Activated T-helper 9 cell treated with anti-CD3 and anti-CD28 coated beads, Interleukin-2, amount 50 U/mL, for 16 hours (primary cell): Measurements from ENCODE around the gene SREK1IP1.

Experiments
- DNase-seq: peaks from one replicate; pipeline ENCODE4 v3.0.0-alpha.2; 2020; ENCODE audit warnings: low read depth

The SREK1IP1 gene

DNA sequence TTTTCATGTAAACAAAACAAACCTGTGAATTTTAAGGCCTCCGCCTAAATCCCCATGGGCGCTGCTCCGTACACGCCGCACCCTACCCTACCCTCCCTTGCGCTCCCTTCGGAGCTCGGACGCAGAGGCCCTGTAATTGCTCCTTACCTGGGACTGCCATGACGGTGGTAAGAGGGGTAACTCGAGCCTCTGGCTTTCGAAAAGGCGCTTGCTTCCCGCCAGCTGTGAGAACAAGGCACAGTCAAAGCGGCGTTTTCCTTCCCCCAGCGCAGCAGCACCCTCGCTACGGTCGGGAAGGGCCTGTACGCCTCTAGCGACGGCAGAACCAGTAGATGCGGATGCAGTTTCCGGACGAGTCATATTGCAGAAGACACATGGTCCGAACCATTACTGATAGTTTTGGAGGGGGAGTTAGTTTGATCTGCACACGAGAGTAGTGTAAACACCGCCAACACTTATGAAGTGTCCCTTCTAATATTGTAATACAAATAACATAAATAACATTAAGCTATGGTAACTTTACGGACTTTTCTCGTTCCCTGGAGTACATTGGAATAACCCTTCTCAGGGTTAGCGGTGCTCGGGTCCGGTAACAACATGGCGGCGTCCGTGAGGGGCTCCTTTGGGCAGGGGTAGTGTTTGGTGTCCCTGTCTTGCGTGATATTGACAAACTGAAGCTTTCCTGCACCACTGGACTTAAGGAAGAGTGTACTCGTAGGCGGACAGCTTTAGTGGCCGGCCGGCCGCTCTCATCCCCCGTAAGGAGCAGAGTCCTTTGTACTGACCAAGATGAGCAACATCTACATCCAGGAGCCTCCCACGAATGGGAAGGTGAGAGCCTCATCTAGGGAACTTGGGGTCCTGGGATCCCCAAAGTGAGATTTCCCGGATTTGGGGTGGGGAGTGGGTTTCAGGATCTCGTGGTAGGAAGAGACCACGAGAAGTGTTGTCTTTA, at the start of gene SREK1IP1, which contains the start of gene CWC27:
Gene SREK1IP1 (minus strand): TSS at position 334 of the 955 bp plus-strand sequence. CDS start 174 bp downstream, at position 160.
Gene CWC27 (plus strand): TSS at position 573 of the 955 bp plus-strand sequence. CDS start 217 bp downstream, at position 790.
- DNase-seq, result peak; percentile 65

DNA sequence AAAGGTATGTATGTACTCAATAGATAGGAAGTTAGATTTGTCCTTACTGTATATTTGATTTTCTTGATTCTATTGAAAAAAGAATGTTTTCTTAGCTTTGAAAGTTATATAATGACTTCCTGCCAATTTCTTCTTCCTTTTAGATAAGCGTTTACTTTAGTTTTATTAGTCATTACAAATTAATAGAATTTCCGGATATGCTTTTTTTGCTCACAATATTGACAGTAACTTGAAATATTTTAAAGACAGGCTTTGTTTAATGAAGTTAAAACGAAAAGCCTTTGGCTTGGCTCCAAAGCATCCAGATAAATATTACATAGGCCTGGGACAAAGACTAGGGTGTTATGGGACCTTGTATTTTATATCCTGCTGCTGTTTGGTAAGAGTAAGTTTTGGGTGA, 49.8 kb upstream of the SREK1IP1 start:
- DNase-seq, result no peak

DNA sequence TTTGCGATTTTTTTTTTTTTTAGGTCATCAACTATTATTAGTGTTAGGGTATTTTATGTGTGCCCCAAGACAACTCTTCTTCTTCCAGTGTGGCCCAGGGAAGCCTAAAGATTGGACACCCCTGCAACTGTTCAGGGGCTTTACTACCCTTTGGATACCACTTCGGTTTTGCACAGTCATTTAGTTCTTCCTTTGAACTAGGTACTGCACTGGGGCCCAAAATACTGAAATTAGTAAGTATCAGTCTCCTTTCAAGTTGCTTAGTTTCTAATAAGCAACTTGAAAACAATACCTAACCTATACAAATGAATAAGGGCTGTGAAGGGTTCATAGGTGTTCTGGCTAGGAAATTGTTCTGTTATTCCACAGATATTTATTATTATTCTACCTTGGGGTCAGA, 45.6 kb upstream of the SREK1IP1 start:
- no peak for DNase-seq

DNA sequence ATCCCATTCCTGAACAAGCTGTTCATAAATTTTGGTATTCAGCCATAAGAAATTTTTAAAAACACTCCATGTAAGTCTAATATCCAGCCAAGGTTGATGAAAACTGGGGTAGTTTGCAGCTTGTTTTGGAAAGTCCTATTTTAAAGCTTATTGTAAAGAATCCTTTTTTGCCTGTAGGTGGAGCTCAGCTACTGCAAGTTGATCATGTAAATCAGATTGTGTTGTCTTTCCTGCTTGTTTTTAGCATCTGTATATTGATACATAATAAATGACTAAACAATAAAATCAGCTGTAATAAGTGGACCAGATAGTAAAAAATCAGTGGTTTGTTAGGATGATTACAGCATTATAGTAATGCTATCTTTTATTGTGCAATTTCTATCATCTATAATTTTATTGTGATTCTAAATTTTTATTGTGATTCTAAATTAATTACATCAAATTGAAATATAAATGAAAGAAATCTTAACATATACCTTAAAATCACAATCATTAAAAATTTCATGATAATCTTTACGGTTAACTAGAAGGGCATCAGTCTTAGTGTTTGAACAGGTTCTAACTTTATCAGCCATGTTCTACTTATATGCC, 42.7 kb upstream of the SREK1IP1 start:
- DNase-seq, result no peak

DNA sequence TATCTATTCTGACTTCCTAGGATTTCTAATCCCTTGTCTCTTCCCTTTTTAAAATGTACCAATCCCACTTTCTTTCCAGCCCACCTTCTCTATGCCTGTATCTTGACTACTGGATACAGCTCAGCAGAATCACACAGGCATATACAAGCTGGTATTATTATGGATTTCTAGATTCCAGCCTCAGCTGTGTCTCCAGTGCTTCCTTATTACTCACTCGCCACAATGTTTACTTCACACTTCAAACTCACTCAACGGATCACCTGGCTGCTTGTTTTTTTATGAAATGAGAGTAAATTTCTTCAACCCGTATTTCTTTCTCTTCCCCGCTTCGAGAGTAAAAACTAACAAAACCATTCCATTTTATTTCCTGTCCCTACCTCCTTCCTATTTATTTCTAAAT, 39.0 kb upstream of the SREK1IP1 start:
- no peak for DNase-seq

DNA sequence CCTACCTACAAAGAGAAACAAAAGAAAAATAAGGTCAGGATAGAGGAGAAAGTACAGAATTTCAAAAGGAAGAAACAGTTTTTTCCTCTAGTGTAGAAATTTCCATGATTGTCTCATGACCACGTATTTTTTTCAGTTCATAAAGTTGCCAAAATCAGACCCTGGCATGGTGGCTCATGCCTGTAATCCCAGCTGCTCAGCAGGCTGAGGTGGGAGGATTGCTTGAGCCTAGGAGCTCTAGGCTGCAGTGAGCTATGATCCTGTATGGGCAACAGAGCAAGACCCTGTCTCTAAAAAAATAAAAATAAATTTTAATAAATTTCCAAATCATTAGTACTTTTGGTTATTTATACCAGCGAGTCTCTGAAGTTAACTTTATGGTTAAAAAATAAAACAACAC, 38.0 kb upstream of the SREK1IP1 start:
- no peak for DNase-seq

DNA sequence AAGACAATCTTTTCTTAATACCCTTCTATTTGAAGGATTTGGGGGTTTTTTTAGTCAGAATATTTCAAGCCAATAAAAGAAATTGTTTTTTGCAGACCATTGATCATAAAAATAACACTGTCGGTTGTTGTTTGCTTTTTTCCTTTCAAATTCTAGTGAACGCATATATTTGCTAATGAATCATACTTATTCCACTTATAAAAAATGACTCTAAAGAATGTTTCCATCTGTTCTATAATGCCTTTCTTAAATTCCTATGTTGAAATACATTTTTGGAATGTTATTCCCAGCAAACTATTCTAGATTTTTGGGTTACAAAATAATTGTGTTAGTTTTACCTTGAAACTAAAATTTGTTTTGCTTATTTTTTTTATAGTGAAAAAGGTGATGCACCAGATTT, 32.4 kb upstream of the SREK1IP1 start:
- no peak for DNase-seq

DNA sequence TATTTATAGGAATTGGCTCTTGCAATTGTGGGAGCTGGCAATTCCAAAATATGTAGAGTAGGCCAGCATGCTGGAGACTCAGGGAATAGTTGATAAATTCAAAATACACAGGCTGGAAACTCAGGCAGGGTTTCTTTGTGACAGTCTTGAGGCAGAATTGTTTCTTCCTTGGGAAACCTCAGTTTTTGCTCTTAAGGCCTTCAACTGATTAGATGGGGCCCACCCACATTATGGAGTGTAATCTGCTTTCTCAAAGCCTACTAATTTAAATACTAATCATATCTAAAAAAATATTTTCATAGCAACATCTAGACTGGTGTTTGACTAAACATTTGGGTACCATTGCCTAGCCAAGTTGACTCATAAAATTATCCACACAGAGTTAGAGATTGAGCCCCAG, 27.8 kb upstream of the SREK1IP1 start:
- DNase-seq, result no peak

DNA sequence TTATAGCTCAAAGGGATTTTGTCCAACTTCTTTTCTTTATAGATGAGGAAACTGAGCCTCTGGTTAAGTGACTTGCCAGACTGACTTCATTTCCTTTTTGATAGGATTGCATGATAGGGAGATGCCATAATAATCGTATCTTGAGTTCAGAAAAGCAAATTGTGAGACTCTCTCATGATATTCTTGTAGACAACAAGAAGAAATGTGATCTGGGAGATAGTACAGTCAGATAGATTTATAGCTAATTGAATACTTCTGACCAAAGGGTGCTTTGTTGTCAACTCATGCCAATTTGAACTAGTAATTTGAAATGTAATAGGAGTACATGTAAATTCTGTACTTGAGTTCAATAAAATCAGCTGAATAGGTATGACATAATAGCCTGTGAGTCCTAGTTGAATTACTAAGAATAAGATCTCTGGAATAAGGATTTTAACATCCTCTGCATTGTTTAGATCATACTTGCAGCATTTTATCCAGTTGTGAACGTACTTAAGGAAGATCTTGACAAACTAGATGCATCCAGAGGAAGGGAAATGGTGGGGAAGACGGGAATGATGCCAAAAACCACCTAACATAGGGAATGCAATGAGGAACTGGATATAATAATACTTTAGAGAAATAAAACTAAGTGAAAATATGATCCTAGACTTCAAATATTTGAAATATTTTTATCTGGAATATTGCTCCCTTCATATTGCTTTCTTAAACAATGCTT, 25.7 kb upstream of the SREK1IP1 start:
- no peak for DNase-seq

DNA sequence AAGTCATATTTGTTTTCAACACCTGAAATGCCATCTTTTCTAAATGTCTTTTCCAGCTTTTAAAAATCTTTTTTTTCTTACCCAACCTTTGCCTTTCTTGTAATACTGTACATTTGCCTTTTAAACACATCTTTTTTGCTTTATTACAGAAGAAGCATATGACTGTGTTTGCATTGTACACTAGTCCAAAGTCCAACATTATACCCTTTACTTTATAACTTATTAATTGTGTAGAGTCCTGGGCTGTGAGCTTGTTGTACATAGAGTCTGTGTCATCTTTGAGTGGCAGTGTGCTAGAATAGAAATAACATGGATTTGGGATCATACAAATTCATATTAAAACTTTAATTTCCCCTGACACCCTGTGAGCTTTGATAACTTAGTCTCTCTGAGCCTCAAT, 24.0 kb upstream of the SREK1IP1 start:
- no peak for DNase-seq

DNA sequence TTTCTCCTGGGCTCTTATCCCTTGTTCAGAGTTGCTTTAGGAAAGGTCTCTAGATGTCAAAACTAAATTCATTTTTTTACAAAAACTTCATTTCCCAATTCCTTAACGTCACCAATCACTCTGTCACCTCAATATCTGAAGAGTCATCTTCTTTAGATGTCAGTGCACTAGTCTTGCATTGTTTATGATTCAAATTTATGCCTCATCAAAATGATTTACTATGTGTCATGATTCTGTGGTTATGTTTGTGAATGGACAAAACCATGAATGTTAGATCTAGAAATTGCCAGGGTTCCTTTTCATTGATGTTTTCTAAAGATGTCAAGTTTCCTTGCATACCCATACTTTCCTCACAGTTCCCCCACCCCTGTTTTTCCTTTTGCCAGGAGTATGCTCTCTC, 21.7 kb upstream of the SREK1IP1 start:
- DNase-seq, result no peak

DNA sequence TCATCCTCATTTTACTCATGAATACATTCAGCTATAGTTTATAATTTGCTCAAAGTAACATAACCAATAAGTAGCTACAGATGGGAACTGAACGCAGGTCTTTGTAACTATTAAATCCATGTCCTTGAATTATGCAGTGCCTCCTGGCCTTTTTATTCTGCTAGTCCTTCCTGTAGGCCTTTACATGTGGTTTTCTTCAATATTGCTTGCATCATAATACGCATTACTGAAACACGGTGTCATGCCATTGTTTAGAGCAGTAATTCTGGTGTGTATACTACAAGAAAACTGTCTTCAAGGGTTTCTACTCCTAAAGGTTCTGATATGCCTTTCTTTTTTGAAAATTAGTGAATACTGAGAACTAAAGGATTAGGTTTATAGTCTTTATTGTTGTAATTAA, 21.0 kb upstream of the SREK1IP1 start:
- DNase-seq, result no peak

DNA sequence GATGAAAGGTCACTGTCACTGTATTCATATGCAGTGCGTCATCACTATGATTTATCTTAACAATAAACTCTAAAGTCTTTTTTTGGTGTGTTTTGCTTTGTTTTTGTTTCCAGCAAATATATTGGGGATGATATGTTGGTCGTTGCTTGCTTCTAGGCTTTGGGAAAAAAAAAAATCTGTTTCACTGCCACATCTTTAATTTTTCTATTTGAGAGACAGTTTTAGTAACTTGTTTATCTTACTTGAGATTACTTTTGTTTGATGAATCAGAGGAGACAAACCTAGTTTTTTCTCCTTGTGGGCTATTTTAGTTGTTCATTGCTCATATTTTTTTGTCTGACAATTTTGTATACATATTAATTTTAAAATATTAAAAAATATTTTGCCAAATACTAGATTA, 19.7 kb upstream of the SREK1IP1 start:
- no peak for DNase-seq

DNA sequence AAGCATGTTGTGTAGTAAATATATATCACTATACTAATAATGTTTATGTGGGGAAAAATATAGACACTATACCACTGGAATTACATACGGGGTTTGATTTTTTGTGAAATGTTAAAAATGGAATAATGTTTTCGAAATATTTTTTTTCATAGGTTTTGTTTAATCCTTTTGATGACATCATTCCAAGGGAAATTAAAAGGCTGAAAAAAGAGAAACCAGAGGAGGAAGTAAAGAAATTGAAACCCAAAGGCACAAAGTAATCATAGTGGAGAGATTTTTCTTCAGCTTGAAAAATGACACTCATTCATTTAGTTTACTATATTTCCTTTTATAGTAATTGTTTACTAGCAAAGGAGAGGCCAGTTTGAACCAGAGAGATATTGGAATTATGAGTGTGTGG, 17.9 kb upstream of the SREK1IP1 start:
- no peak for DNase-seq

DNA sequence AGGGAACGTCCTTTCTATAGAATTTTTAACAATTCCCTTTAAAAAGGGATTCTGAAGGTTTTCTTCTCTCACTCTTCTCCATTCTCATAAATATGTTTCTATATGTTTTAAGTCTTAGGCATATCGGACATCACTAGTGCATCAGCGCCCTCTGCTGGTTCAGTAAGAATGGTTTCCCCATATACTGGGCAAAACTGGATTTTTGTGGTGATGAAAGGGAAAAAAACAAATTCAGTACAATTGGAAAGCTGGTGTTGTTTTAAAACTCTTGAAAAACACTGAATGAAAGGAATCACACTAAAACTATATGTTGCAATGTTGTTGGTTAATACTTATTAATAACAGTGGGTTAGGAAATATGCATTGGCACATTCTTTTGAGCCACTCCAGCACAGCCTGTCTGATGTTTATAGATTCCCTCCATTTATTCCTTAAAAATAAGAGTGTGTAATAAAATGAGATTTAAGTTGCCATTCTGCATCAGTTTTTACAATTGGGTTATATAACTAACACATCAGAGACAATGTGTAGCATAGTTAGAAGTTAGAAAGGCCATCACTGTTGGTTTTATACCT, 16.0 kb upstream of the SREK1IP1 start:
- peak; percentile 41 for DNase-seq

DNA sequence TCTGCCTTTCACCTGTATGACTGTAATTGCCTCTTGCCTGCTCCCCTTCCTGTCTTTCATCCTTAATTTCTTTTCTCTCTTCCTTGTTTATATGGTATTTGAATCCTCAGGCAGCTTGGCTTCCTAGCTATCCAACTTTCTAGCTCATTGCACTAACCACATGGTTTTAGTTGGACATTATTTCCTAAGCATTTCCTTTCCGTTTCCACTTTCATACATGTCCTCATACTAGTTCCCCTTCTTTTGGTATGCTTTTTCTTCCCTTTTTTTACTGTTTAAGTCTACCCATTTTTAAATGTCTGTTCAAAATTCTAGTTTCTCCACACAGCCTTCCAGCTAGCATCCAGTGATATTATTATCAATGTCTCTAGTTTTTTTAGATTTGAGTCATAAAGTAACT, 6.8 kb upstream of the SREK1IP1 start:
- DNase-seq, result no peak

DNA sequence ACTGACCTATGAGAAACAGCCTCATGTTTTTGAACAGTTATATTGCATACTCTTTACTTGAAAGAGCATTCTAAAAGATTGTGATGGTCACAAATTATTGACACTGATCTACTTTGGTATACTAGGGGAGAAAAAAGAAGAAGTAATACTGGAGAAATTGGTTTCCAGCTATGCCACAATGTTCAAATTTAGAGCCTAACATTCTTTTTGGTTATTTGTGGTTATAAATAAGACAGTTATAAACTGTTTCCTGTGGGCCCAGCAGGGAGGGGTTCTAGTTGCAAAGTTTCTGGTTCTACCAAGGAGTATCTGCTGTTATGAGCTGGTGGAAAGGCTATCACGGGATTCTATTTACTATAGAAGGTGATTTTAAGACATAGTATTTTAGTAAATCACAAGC, 5.0 kb upstream of the SREK1IP1 start:
- DNase-seq, result no peak

DNA sequence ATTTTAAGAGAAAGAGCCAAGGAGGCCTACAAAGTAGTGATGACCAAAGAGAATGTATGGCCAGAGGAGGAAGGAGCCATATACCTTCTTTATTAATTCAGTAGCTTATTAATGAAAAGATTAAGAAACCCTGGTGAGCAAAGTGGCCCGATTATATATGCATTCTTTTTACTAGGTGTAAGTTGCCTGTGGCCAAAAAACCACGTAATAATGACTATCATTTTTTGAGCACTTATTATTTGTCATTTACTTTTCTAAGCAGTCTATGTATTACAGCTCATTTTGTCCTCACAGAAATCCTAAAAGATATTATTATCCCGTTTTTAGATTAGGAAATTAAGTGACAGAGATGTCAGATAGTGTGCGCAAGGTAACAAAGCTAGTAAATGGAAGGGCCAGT, 3.2 kb upstream of the SREK1IP1 start:
- DNase-seq, result no peak

DNA sequence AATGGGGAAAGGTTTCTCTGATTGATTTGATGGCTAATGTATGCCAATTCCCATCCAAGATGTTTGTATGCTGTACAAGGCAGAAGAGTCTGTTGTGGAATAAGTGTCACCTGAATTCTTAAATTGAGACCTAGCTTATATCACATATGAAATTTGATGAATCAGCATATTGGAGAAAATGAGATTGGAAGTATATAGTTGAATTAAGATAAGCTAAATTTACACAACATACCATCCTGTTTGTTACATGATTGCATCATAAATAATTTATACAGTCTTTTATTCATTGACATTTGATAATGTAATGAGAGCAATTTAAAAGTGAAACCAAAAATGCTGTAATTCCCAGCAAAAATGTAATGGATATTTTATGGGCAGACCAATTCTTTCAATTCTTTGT, 1.4 kb upstream of the SREK1IP1 start:
- DNase-seq, result no peak

DNA sequence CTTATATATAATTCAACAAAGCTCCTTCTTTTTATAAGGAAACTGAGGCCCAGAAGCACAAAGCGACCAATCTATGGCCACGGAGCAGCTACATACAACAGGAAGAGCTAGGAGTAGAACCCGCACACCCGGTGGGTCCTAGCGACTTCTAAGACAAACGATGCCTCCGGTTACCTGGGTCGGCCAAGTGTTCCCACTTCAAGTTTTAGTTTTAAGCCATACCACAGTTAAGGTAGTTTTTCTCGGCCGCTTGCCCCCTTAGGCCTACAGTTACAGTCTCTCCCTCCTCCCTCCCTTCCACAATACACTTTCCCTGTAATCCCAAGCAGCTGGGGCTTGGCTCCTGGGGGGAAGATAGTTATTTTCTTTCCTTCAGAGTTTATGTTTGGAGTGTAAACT, 533 bp downstream of the SREK1IP1 start:
- no peak for DNase-seq

DNA sequence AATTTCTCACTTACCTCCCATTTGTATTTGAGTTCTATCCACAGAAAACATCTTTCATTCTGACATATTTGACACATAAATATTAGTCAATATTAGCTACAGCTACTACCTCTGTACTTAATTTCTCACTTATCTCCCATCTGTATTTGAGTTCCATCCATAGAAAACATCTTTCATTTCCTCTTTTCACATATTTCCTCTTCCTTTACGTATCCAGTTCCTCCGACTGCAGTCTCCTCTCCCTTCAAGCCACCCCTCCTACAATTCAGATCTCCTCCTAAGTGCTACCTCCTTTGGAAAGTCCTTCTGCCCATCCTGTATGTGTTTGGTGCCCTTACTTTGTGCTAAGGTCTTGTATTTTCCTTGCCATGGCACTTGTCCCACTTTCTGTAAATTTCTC, 1.6 kb downstream of the SREK1IP1 start:
- no peak for DNase-seq

DNA sequence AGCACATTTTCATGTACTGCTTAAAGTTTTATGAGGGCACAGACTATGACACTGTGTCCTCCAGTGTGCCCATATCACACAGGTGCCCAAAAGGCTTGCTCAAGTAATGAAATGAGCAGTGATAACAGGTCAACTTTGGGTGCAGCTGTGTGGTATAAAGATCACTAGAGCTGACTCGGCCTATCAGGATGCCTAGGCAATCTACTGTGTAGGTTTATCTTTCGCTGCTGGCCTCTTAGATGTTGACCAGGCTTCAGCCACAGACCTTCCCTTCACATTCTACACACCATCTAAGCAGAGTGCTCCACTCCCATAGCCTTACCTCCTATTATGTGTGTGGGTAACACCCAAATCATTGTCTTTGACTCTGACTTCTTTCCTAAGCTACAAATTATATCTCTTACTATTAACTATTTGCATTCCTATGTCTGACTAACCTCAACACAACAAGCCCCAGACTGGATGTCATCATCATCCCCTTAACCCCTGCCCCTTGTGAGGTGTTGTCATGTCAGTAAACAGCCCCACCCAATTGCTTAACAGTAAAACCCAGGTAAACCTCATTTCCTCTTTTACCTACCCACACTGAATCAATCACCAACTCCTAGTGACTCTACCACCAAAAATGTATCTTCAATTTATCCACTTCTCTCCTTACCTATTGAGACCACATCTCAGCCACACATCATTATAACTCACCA, 2.5 kb downstream of the SREK1IP1 start:
- DNase-seq, result no peak
